HG02884 (cell line): ENCODE measurements around the gene TPBG.
A peak's percentile ranks its signal among the peaks of the same experiment; 100 is the strongest.
"Not testable (repeated sequence)": the region's sequence is repeated elsewhere in the genome, so short reads cannot be mapped to it uniquely, and the experiment has no call there.

Experiments used
- ATAC-seq: cut with Tn5 transposase; IDR thresholded peaks from one replicate; pipeline ENCODE4 v1.9.1; 2021; ENCODE audit warnings: mild to moderate bottlenecking, moderate library complexity; ENCODE audit not compliant: unreplicated experiment

The TPBG gene

DNA sequence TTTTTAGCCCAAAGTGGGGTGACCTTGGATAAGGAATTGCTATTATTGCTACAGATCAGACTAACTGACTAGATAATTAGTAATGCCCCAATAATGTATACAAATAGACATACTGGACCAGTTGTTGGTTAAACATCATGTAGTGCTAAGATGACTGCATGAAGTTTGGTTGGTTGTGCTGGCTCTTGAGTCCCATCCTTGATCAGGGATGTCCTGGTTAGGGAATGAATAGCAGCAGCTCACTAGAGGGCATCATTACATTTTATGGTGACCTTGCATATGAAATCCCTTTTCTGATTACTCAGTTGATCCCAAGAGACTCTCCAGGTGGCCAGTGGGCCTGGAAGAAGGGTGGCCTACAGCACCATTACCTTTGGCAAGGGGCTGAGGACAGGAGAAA lies 10.9 kb downstream of the TPBG start:
- ATAC-seq: no peak

DNA sequence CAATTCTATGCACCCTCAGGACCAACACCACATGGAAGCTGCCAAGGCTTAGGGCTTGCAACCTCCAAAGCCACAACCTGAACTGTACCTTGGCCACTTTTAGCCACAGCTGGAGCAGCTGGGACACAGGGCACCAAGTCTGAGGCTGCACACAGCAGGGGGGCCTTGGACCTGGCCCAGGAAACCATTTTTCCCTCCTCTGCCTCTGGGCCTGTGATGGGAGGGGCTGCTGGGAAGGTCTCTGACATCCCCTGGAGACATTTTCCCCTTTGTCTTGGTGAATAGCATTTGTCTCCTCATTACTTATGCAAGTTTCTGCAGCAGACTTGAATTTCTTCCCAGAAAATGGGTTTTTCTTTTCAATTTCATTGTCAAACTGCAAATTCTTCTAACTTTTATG lies 13.0 kb downstream of the TPBG start:
- no peak for ATAC-seq

- peak; percentile 1 for ATAC-seq
Observed at GRCh38 chr6:82380566-82381185, 17.1 kb downstream of the TPBG start.

DNA sequence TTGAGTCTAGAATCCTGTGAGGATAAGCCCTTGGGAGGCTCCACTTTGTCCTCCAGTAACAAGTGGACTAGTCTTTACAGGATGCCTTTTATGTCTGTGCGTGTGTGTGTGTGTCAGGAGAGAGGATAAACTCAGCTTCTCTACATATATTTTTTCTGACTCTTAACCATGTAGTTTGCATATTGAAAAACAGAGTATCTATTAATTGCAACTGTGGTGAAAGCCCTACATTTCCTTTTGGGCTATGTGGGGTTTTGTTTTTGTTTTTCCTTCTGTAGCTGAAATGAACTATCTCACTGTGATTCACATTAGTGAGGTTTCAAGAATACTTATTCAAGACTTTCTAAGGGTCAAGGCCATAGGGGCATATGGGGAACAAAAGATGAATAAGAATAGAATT lies 17.7 kb downstream of the TPBG start:
- ATAC-seq: peak; percentile 78

- peak; percentile 37 for ATAC-seq
Observed at GRCh38 chr6:82385102-82385501, 21.5 kb downstream of the TPBG start.

DNA sequence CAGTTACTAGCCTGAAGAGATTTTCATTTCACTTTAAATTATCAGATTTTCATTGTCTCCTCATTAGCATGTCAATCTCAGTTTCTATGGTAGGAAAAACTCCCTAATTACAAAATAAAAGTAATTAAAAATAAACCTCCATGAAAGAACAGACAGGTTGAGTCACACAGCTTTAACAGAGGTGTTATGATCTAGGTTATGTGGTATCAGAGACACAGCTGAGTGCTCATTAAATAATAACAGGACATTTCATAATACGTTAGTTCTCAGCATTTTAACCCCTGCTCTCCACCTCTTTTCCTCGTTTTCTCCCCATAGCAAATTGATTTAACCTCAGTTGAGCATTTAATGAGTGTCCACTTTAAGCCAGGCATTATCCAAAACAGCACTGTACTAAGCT lies 21.9 kb downstream of the TPBG start:
- no peak for ATAC-seq

DNA sequence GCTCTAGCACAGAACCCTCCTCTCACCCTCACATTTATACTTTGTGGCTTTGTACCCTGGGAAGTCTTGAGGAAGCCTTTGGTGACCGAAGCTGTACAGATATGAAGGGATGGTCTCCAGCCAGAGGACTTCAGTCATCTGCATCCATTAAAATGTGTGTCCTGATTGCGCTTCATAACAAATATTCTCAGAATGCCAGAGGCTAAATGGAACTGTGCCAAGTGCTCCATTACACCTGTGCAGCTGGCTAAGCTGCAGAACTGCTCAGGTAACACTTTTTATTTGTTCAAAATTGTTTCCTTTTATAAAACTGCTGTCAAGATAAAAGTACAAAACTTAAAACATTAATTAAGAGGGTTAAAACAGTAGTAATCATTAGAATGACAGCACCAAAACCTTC lies 22.3 kb downstream of the TPBG start:
- no peak for ATAC-seq

GRCh38 chr6:82394770-82395169 lies 31.2 kb downstream of the TPBG start:
- not testable (repeated sequence) for ATAC-seq

- ATAC-seq: no peak
Observed at GRCh38 chr6:82396964-82397751, 33.5 kb downstream of the TPBG start.

DNA sequence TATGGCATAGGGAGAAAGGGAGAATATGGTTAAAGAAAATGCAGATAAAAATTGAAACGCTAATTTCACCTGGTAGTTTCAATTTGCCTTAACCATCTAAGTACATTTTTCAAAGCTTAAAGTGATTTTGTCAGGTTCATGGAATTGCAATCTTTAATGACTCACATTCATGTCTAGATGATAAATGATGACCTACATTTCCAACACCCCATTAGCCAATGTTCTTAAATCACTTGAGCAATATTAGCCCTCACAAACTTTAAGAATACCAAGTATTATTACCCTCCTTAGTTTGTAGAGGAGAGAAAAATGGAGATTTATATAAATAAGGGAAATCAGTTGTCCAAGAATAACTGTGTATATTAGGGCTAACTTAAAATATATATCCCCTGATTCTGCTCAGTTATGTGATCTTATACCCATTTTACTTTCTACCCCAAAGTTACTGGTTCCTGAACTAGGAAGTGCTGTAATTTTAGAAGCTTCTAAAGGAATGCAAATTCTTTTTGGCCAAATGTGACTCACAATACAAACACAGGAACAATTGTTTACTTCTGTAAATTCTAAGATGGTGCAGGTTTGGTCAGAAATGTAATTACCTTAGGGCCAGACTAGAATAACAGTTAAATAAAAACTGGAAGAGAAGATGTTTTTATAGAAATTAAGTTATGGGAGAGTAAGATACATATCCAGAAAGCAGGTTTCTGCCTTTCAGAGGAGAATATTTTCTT lies 34.5 kb downstream of the TPBG start:
- ATAC-seq: no peak

DNA sequence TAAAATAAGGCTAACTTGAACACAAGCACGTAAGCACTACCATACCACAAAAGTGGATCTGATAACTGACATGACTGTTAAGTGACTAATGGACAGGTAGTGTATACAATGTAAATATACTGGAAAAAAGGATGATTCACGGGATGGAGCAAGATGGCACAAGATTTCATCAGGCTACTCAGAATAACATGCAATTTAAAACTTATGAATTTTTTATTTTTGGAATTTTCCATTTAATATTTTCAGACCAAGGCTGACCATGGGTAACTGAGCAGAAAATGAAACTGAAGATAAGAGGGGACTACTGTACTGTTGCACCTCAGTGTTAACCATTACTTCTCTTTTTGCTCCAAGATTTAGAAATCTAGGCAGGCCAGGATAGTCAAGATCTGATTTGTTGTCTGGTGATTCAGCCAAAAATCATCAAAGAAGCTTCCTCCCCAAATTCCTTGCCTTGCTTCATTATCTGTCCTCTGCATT lies 45.4 kb downstream of the TPBG start:
- ATAC-seq: no peak

DNA sequence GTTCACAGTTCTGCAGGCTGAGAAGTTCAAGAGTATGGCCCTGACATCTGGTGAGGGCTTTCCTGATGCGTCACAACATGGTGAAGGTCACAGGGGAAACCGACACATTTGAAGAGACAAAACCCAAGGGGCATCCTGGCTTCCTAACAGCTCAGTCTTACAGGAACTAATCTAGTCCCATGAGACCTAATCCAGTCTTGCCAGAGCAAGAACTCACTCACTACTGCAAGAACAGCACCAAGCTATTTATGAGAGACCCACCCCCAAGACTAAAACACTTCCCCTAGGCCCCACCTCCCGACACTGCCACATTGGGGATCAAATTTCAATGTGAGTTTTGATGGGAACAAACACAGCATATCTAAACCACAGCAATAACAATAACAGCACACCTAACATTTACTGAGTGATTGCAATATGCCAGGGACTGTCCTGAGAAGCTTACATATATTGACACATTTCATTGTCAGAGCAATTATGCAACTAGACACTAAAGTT lies 46.6 kb downstream of the TPBG start:
- no peak for ATAC-seq

DNA sequence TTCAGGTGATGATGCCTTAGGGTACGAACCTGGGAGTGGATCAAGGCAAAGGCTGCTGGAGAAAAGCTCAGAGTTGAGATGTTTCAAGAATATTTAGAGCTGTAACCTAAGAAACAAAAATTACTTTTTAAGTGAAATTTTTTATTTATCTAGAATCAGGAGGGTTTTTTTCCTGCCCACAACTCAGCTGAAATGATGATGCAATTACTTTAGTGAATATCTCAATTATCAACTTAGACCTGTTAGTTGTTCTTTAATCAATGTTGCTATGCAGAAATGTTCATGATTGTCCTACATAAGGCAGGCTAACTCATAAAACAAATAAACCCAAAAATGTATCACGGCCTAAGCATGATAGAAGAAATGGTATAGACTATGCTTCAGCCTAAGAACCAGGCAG lies 50.3 kb downstream of the TPBG start:
- no peak for ATAC-seq

- ATAC-seq: no peak
Observed at GRCh38 chr6:82415820-82416219, 52.2 kb downstream of the TPBG start.

GRCh38 chr6:82416346-82416745 lies 52.7 kb downstream of the TPBG start:
- ATAC-seq: no peak
